GM23338 (cell line): ENCODE measurements around the gene BNIPL. TPM values are rescaled to one million over a fixed set of nuclear protein-coding genes. Genes with fewer than 3 reads are reported as not detected.

Experiments
- ATAC-seq: fragments of 200-7000 bp; cut with Tn5 transposase; 3 replicates; pipeline ENCODE4 v1.9.1; 2020
- DNase-seq: peaks from one replicate; pipeline ENCODE4 v3.0.0-alpha.2; 2015; ENCODE audit warnings: low spot score
- H2AFZ ChIP-seq: fragments of 200-600 bp; sonication (generic); 2 replicates; pipeline ENCODE4 v1.8.0; 2016; ENCODE audit warnings: antibody characterized with exemption, mild to moderate bottlenecking, moderate library complexity
- H3F3A ChIP-seq: fragments of 200-600 bp; sonication (generic); replicated peaks from 2 replicates; pipeline ENCODE4 v1.8.0; 2017; ENCODE audit warnings: antibody characterized with exemption, mixed run types, low read depth
- H3K27ac ChIP-seq: fragments of 200-600 bp; sonication (generic); 2 replicates; pipeline ENCODE4 v1.6.1; 2016; ENCODE audit warnings: low read depth
- H3K27me3 ChIP-seq: fragments of 200-600 bp; sonication (generic); 2 replicates; pipeline ENCODE4 v1.8.0; 2016; ENCODE audit warnings: mild to moderate bottlenecking, mixed run types, moderate library complexity; ENCODE audit not compliant: insufficient read depth
- H3K36me3 ChIP-seq: fragments of 200-600 bp; sonication (generic); 2 replicates; pipeline ENCODE4 v1.8.0; 2016; ENCODE audit warnings: mild to moderate bottlenecking; ENCODE audit not compliant: insufficient read depth
- H3K4me1 ChIP-seq: fragments of 200-600 bp; sonication (generic); 2 replicates; pipeline ENCODE4 v1.8.0; 2016; ENCODE audit warnings: mild to moderate bottlenecking, moderate library complexity; ENCODE audit not compliant: insufficient read depth
- H3K4me2 ChIP-seq: fragments of 200-600 bp; sonication (generic); 2 replicates; pipeline ENCODE4 v1.7.1; 2017; ENCODE audit warnings: mixed run types
- H3K4me3 ChIP-seq: fragments of 200-600 bp; sonication (generic); 2 replicates; pipeline ENCODE4 v1.6.1; 2016; ENCODE audit warnings: mixed run types
- H3K79me2 ChIP-seq: fragments of 200-600 bp; sonication (generic); replicated peaks from 2 replicates; pipeline ENCODE4 v1.8.0; 2017; ENCODE audit warnings: mild to moderate bottlenecking; ENCODE audit not compliant: insufficient read depth
- H3K9me2 ChIP-seq: fragments of 200-600 bp; sonication (generic); 2 replicates; pipeline ENCODE4 v1.8.0; 2017; ENCODE audit not compliant: insufficient read depth
- H4K20me1 ChIP-seq: fragments of 200-600 bp; sonication (generic); replicated peaks from 2 replicates; pipeline ENCODE4 v1.8.0; 2017; ENCODE audit warnings: mild to moderate bottlenecking; ENCODE audit not compliant: insufficient read depth
- H3K27ac Mint-ChIP-seq: 2 replicates; pipeline ENCODE4 v1.8.0; 2020; ENCODE audit warnings: inconsistent platforms, mild to moderate bottlenecking, moderate library complexity, mixed read lengths
- H3K27me3 Mint-ChIP-seq: 3 replicates; pipeline ENCODE4 v1.8.0; 2022; ENCODE audit warnings: low read depth, mild to moderate bottlenecking, moderate library complexity, mixed read lengths, inconsistent platforms; ENCODE audit not compliant: insufficient read depth, poor library complexity
- H3K36me3 Mint-ChIP-seq: 3 replicates; pipeline ENCODE4 v1.8.0; 2021; ENCODE audit warnings: low read depth, mild to moderate bottlenecking, inconsistent platforms, moderate library complexity, mixed read lengths
- H3K4me1 Mint-ChIP-seq: 3 replicates; pipeline ENCODE4 v1.8.0; 2020; ENCODE audit warnings: mild to moderate bottlenecking, inconsistent platforms, mixed read lengths
- H3K4me3 Mint-ChIP-seq: 3 replicates; pipeline ENCODE4 v1.8.0; 2021; ENCODE audit warnings: moderate library complexity, mild to moderate bottlenecking, inconsistent platforms, mixed read lengths
- H3K9me3 Mint-ChIP-seq: 3 replicates; pipeline ENCODE4 v1.8.0; 2020; ENCODE audit warnings: moderate library complexity, mild to moderate bottlenecking, inconsistent platforms, mixed read lengths
- CREB1 ChIP-seq: fragments of 250-450 bp; sonication (Bioruptor Pico); IDR thresholded peaks from 2 replicates; pipeline ENCODE4 v1.5.0; 2020; ENCODE audit warnings: low read depth, mild to moderate bottlenecking, moderate library complexity
- CTCF ChIP-seq, 2 experiments: fragments of 200-600 bp in 1 of 2; sonication (generic) in 1 of 2; conservative IDR thresholded peaks; 2 replicates each; pipeline versions ENCODE4 v1.5.1 to v1.6.1; 2016 to 2017; ENCODE audit warnings: antibody characterized with exemption in 2 of 2, low read depth in 2 of 2, mild to moderate bottlenecking in 2 of 2, moderate library complexity in 1 of 2
- ETS1 ChIP-seq: IDR thresholded peaks from 2 replicates; pipeline ENCODE4 v1.6.1; 2016; ENCODE audit warnings: antibody characterized with exemption
- EZH2phosphoT487 ChIP-seq: fragments of 200-600 bp; sonication (generic); IDR thresholded peaks from one replicate; pipeline ENCODE4 v1.8.1; 2018; ENCODE audit warnings: antibody characterized with exemption; ENCODE audit not compliant: unreplicated experiment
- NANOG ChIP-seq: IDR thresholded peaks from 2 replicates; pipeline ENCODE4 v1.6.1; 2016; ENCODE audit warnings: antibody characterized with exemption, borderline replicate concordance
- POLR2AphosphoS5 ChIP-seq: IDR thresholded peaks from 2 replicates; pipeline ENCODE4 v1.6.1; 2016; ENCODE audit warnings: antibody characterized with exemption, low read depth
- ZNF114 ChIP-seq: fragments of 250-450 bp; sonication (Bioruptor Pico); IDR thresholded peaks from 2 replicates; pipeline ENCODE4 v1.5.0; 2020; ENCODE audit warnings: mild to moderate bottlenecking, moderate library complexity
- ZNF462 ChIP-seq: fragments of 250-450 bp; sonication (Bioruptor Pico); IDR thresholded peaks from 2 replicates; pipeline ENCODE4 v1.5.0; 2020; ENCODE audit warnings: mild to moderate bottlenecking, moderate library complexity
- polyA plus RNA-seq: library from polyadenylated mRNA; unstranded; fragments of >200 nt; fragmentation: Nextera tagmentation; extraction: Ambion mirVana; gene quantifications from 2 replicates; pipeline ENCODE4 v1.2.1, GENCODE V29; 2016
- total RNA-seq: library from RNA; depleted of rRNA; stranded (reverse); fragments of >200 nt; shearing (Covaris generic); gene quantifications from 2 replicates; pipeline ENCODE4 v1.2.3, GENCODE V29; 2014

The BNIPL gene
- total and polyA plus RNA-seq, 2 experiments from 2014 or later = 0.91 to 1.2 TPM

- no peak for TF ChIP-seq ZNF462 (CRISPR knock-in tag)
- TF ChIP-seq NANOG = no peak
- TF ChIP-seq ZNF114 (CRISPR knock-in tag) = no peak
- no peak for TF ChIP-seq POLR2AphosphoS5
- no peak for TF ChIP-seq CREB1
- TF ChIP-seq ETS1 = no peak
- no peak for TF ChIP-seq EZH2phosphoT487
Measured at GRCh38 chr1:151054971-151055547, 18.7 kb downstream of the BNIPL start (continued).

- peaks cover 30% of the 10 kb centered on the region for H4K20me1 ChIP-seq
Measured at GRCh38 chr1:151055581-151055980, 19.2 kb downstream of the BNIPL start.

More at GRCh38 chr1:151055581-151055980, 19.2 kb downstream of the BNIPL start:
- peaks cover 46% of the 10 kb centered on the region for H3K79me2 ChIP-seq
- no peak overlapping the region for H3K4me3 ChIP-seq
- TF ChIP-seq CREB1 (no peak), CTCF (conservative IDR thresholded peaks at IDR 0.05; ENCODE audit: low read depth in 2 of 2) (no peak)
- ATAC-seq (no peak), DNase-seq (no peak)
- H3K36me3 Mint-ChIP-seq = peaks cover 68% of the 10 kb centered on the region
- peaks cover 25% of the 10 kb centered on the region for H3K4me1 Mint-ChIP-seq
- peaks cover 46% of the 10 kb centered on the region for H3K36me3 ChIP-seq
- H3K27ac ChIP-seq = no peak overlapping the region
- peaks cover 28% of the 10 kb centered on the region; the same call in 1 of the 2 replicates for H3F3A ChIP-seq
- no peak overlapping the region for H2AFZ ChIP-seq
- H3K27me3 ChIP-seq = no peaks in the 10 kb centered on the region
- H3K9me3 Mint-ChIP-seq = no peaks in the 10 kb centered on the region; the same call in 2 of the 3 replicates
- H3K4me3 Mint-ChIP-seq = no peak overlapping the region
- H3K9me2 ChIP-seq = no peaks in the 10 kb centered on the region
- peaks cover 15% of the 10 kb centered on the region; the same call in 1 of the 2 replicates for H3K4me1 ChIP-seq
- no peak overlapping the region for H3K4me2 ChIP-seq
- H3K27ac Mint-ChIP-seq = no peak overlapping the region
- H3K27me3 Mint-ChIP-seq = peaks cover 14% of the 10 kb centered on the region
